H9 (cell line): Measurements from ENCODE around the gene KIAA0825. TPM values are rescaled to one million over a fixed set of nuclear protein-coding genes. Genes with fewer than 3 reads are reported as not detected.

Experiments
- DNase-seq: peaks from one replicate; pipeline ENCODE4 v3.0.0-alpha.2; 2017
- H2AFZ ChIP-seq: one replicate; pipeline ENCODE4 v1.6.1; 2013; ENCODE audit warnings: mild to moderate bottlenecking, low read length, control low read depth, moderate library complexity
- H2AK5ac ChIP-seq: 2 replicates; pipeline ENCODE4 v1.6.1; 2013; ENCODE audit warnings: low read length, control low read depth, mixed read lengths; ENCODE audit not compliant: insufficient read length
- H2BK120ac ChIP-seq: one replicate; pipeline ENCODE4 v1.6.1; 2013; ENCODE audit warnings: low read depth, mild to moderate bottlenecking, low read length, control low read depth, inconsistent platforms; ENCODE audit not compliant: poor library complexity, severe bottlenecking
- H2BK12ac ChIP-seq: 2 replicates; pipeline ENCODE4 v1.6.1; 2013; ENCODE audit warnings: low read length, control low read depth, mixed read lengths, low read depth; ENCODE audit not compliant: insufficient read length
- H2BK15ac ChIP-seq: 2 replicates; pipeline ENCODE4 v1.6.1; 2013; ENCODE audit warnings: low read depth, low read length, control low read depth
- H2BK20ac ChIP-seq: one replicate; pipeline ENCODE4 v1.6.1; 2013; ENCODE audit warnings: low read depth, mild to moderate bottlenecking, low read length, control low read depth, inconsistent platforms; ENCODE audit not compliant: poor library complexity, severe bottlenecking
- H2BK5ac ChIP-seq: 2 replicates; pipeline ENCODE4 v1.6.1; 2013; ENCODE audit warnings: low read length, control low read depth, mixed read lengths; ENCODE audit not compliant: insufficient read length
- H3K14ac ChIP-seq: 2 replicates; pipeline ENCODE4 v1.6.1; 2013; ENCODE audit warnings: low read length, control low read depth; ENCODE audit not compliant: insufficient read depth
- H3K18ac ChIP-seq: 2 replicates; pipeline ENCODE4 v1.6.1; 2013; ENCODE audit warnings: low read depth, mild to moderate bottlenecking, mixed read lengths, low read length, control low read depth; ENCODE audit not compliant: insufficient read length
- H3K23ac ChIP-seq: 2 replicates; pipeline ENCODE4 v1.6.1; 2013; ENCODE audit warnings: low read length, control low read depth, mixed read lengths, low read depth; ENCODE audit not compliant: insufficient read length
- H3K23me2 ChIP-seq: 2 replicates; pipeline ENCODE4 v1.6.1; 2013; ENCODE audit warnings: low read depth, mild to moderate bottlenecking, mixed read lengths, low read length, control low read depth; ENCODE audit not compliant: insufficient read length, poor library complexity, severe bottlenecking
- H3K27ac ChIP-seq: 2 replicates; pipeline ENCODE4 v1.5.1; 2013; ENCODE audit warnings: low read length, control low read depth, mixed read lengths, low read depth; ENCODE audit not compliant: insufficient read length
- H3K27me3 ChIP-seq: 2 replicates; pipeline ENCODE4 v1.6.1; 2013; ENCODE audit warnings: low read length, control low read depth, inconsistent platforms; ENCODE audit not compliant: insufficient read depth
- H3K4ac ChIP-seq: 2 replicates; pipeline ENCODE4 v1.6.1; 2013; ENCODE audit warnings: low read depth, mild to moderate bottlenecking, control low read depth, inconsistent platforms, low read length, moderate library complexity
- H3K4me1 ChIP-seq: 2 replicates; pipeline ENCODE4 v1.6.1; 2013; ENCODE audit warnings: low read length, control low read depth, inconsistent platforms; ENCODE audit not compliant: insufficient read depth
- H3K4me2 ChIP-seq: 2 replicates; pipeline ENCODE4 v1.6.1; 2013; ENCODE audit warnings: low read length, control low read depth, mixed read lengths; ENCODE audit not compliant: insufficient read length, insufficient read depth
- H3K56ac ChIP-seq: 2 replicates; pipeline ENCODE4 v1.6.1; 2013; ENCODE audit warnings: low read depth, mild to moderate bottlenecking, mixed read lengths, low read length, control low read depth; ENCODE audit not compliant: insufficient read length
- H3K79me1 ChIP-seq: 2 replicates; pipeline ENCODE4 v1.6.1; 2013; ENCODE audit warnings: low read depth, mild to moderate bottlenecking, moderate library complexity, low read length, control low read depth, inconsistent platforms; ENCODE audit not compliant: insufficient read depth, poor library complexity, severe bottlenecking
- H3K79me2 ChIP-seq: 2 replicates; pipeline ENCODE4 v1.6.1; 2013; ENCODE audit warnings: low read length, control low read depth, inconsistent platforms; ENCODE audit not compliant: insufficient read depth
- H3K9ac ChIP-seq: 2 replicates; pipeline ENCODE4 v1.6.1; 2013; ENCODE audit warnings: low read length, control low read depth, mixed read lengths; ENCODE audit not compliant: insufficient read length; ENCODE audit errors: extremely low read depth
- H3K9me3 ChIP-seq: one replicate; pipeline ENCODE4 v1.6.1; 2013; ENCODE audit warnings: low read depth, low read length, inconsistent platforms; ENCODE audit not compliant: control insufficient read depth
- H3T11ph ChIP-seq: one replicate; pipeline ENCODE4 v1.6.1; 2013; ENCODE audit warnings: mild to moderate bottlenecking, low read length, control low read depth, inconsistent platforms
- H4K20me1 ChIP-seq: one replicate; pipeline ENCODE4 v1.6.1; 2013; ENCODE audit not compliant: control insufficient read depth, insufficient read length, insufficient read depth
- H4K5ac ChIP-seq: 2 replicates; pipeline ENCODE4 v1.6.1; 2013; ENCODE audit warnings: low read depth, mild to moderate bottlenecking, mixed read lengths, low read length, control low read depth; ENCODE audit not compliant: insufficient read length
- H4K8ac ChIP-seq: replicated peaks from 2 replicates; pipeline ENCODE4 v1.6.1; 2013; ENCODE audit warnings: low read length, control low read depth, mixed read lengths, low read depth; ENCODE audit not compliant: insufficient read length
- H4K91ac ChIP-seq: 2 replicates; pipeline ENCODE4 v1.6.1; 2013; ENCODE audit warnings: low read depth, mild to moderate bottlenecking, moderate library complexity, mixed read lengths, low read length, control low read depth; ENCODE audit not compliant: insufficient read length
- H3K27ac Mint-ChIP-seq, 3 experiments: 2 replicates in 2 of 3; 3 replicates in 1 of 3; pipeline ENCODE4 v1.8.0; 2020 to 2021; ENCODE audit warnings: mixed read lengths in 3 of 3, mild to moderate bottlenecking in 1 of 3, moderate library complexity in 1 of 3
- H3K27me3 Mint-ChIP-seq: 2 replicates; pipeline ENCODE4 v1.8.0; 2021; ENCODE audit warnings: low read depth, mild to moderate bottlenecking, moderate library complexity, mixed read lengths
- H3K36me3 Mint-ChIP-seq, 3 experiments: 2 replicates in 2 of 3; 3 replicates in 1 of 3; pipeline ENCODE4 v1.8.0; 2020 to 2021; ENCODE audit warnings: low read depth in 3 of 3, mixed read lengths in 3 of 3; ENCODE audit not compliant: insufficient read depth in 1 of 3
- H3K4me1 Mint-ChIP-seq, 2 experiments: 2 replicates each; pipeline ENCODE4 v1.8.0; 2020; ENCODE audit warnings: mixed read lengths in 2 of 2
- H3K4me3 Mint-ChIP-seq, 2 experiments: 2 replicates in 1 of 2; 3 replicates in 1 of 2; pipeline ENCODE4 v1.8.0; 2020 to 2021; ENCODE audit warnings: mild to moderate bottlenecking in 2 of 2, mixed read lengths in 2 of 2, moderate library complexity in 1 of 2
- H3K9me3 Mint-ChIP-seq, 2 experiments: 2 replicates in 1 of 2; 3 replicates in 1 of 2; pipeline ENCODE4 v1.8.0; 2020; ENCODE audit warnings: mild to moderate bottlenecking in 2 of 2, mixed read lengths in 2 of 2, moderate library complexity in 1 of 2
- CTCF ChIP-seq: fragments of 200-600 bp; sonication (generic); conservative IDR thresholded peaks from 3 replicates; pipeline ENCODE4 v1.8.0; 2021; ENCODE audit warnings: antibody characterized with exemption, mild to moderate bottlenecking
- WGBS: extraction: QIAGEN DNeasy Blood & Tissue Kit; methylation state at CpG from one replicate; pipeline ENCODE4 v1.1.7; 2013; ENCODE audit warnings: missing lambda C conversion rate, low lambda C conversion rate, mixed read lengths; ENCODE audit not compliant: insufficient read length; ENCODE audit errors: extremely low coverage; 5-methylcytosine and 5-hydroxymethylcytosine counted together
- total RNA-seq: library from RNA; stranded (reverse); gene quantifications from 2 replicates; pipeline ENCODE4 v1.2.1, GENCODE V29; 2021

The KIAA0825 gene
- total RNA-seq, 1 experiment from 2014 or later, result 1.8 TPM

- no peak overlapping the region for H3K14ac ChIP-seq
- no peak overlapping the region for H2BK12ac ChIP-seq
- H2AK5ac ChIP-seq, result no peak overlapping the region
- WGBS, result no CpG with 5 or more reads among the region's 2 CpGs
- no peaks in the 10 kb centered on the region for H4K20me1 ChIP-seq
- no peak overlapping the region for H4K91ac ChIP-seq
- peaks cover 8 to 14% of the 10 kb centered on the region in 2 experiments for H3K4me1 Mint-ChIP-seq
- H3T11ph ChIP-seq, result no peak overlapping the region
- no peak overlapping the region for H2BK5ac ChIP-seq
- peaks cover 4 to 11% of the 10 kb centered on the region in 2 experiments for H3K9me3 Mint-ChIP-seq
- no peak overlapping the region for H2BK15ac ChIP-seq
- H2BK120ac ChIP-seq, result no peak overlapping the region
- H3K27ac ChIP-seq, result no peak overlapping the region
- H3K27me3 Mint-ChIP-seq, result no peaks in the 10 kb centered on the region
- H4K8ac ChIP-seq, result no peak overlapping the region
- no peaks in the 10 kb centered on the region for H3K23me2 ChIP-seq
- H3K79me2 ChIP-seq, result no peaks in the 10 kb centered on the region
- H2BK20ac ChIP-seq, result no peak overlapping the region
- H3K23ac ChIP-seq, result no peak overlapping the region
- peaks cover 0 to 5% (median 4%) of the 10 kb centered on the region in 3 experiments; a peak in 6 of 7 replicates for H3K36me3 Mint-ChIP-seq
- no peak overlapping the region for H3K56ac ChIP-seq
- H2AFZ ChIP-seq, result no peak overlapping the region
- no peak overlapping the region for H3K9ac ChIP-seq
- no peak overlapping the region for H3K18ac ChIP-seq
- no peaks in the 10 kb centered on the region; the same call in 1 of the 2 replicates for H3K4me1 ChIP-seq
- no peaks in the 10 kb centered on the region for H3K27me3 ChIP-seq
- no peak for DNase-seq
- H3K4me2 ChIP-seq, result no peak overlapping the region
- no peaks in the 10 kb centered on the region for H3K79me1 ChIP-seq
- H3K4ac ChIP-seq, result no peak overlapping the region
- no peak for TF ChIP-seq CTCF
- no peak overlapping the region for H3K4me3 Mint-ChIP-seq
- H3K9me3 ChIP-seq, result peaks cover 5% of the 10 kb centered on the region
- H4K5ac ChIP-seq, result no peak overlapping the region
- H3K27ac Mint-ChIP-seq, result no peak overlapping the region
These were observed 184.8 kb downstream of the KIAA0825 start for GRCh38 chr5:94433397-94434163.
